Upper lobe of left lung (tissue), 4 donors: ENCODE results near the gene ETS1.

Source experiments
- CTCF ChIP-seq, 6 experiments: fragments of 450-650 bp in 4 of 6; fragments of 200-600 bp in 2 of 6; sonication (generic) in 2 of 6; IDR thresholded peaks; one replicate each; pipeline ENCODE4 v1.5.1; 2016 to 2019; ENCODE audit warnings: antibody characterized with exemption in 6 of 6
- EP300 ChIP-seq, 4 donors: sonication (generic); formaldehyde crosslinking; IDR thresholded peaks; one replicate each; pipeline ENCODE4 v1.5.1; 2017; ENCODE audit warnings: antibody characterized with exemption in 4 of 4, control low read depth in 2 of 4
- POLR2A ChIP-seq, 4 donors: fragments of 450-650 bp; IDR thresholded peaks; one replicate each; pipeline ENCODE4 v1.5.1; 2016 to 2017; ENCODE audit warnings: antibody characterized with exemption in 4 of 4, mild to moderate bottlenecking in 2 of 4

- TF ChIP-seq CTCF (IDR thresholded peaks at IDR 0.05) (no peak), EP300 (IDR thresholded peaks at IDR 0.05) (no peak), POLR2A (IDR thresholded peaks at IDR 0.05) (no peak)
These were observed 139.0 kb downstream of the ETS1 start for GRCh38 chr11:128448200-128448886.
